SK-N-SH (cell line): ENCODE data around the gene SDK1. TPM values are rescaled to one million over a fixed set of nuclear protein-coding genes. Genes with fewer than 3 reads are reported as not detected.

Experiments used
- CTCF ChIA-PET: fragments of 300-600, 350-600 bp; formaldehyde crosslinking; extraction: SDS; loops from one replicate; lab custom pipeline; 2021; lab: Yijun Ruan, JAX
- POLR2A ChIA-PET: fragments of 350-600 bp; sonication (Branson Sonifier 250); formaldehyde crosslinking; extraction: SDS; loops from one replicate; lab custom pipeline; 2020; ENCODE audit warnings: antibody characterized with exemption, inconsistent platforms; lab: Yijun Ruan, JAX
- DNase-seq: peaks from one replicate; pipeline ENCODE4 v3.0.0; 2012
- H2AFZ ChIP-seq: fragments of 200-600 bp; sonication (generic); 2 replicates; pipeline ENCODE4 v1.8.1; 2016; ENCODE audit warnings: antibody characterized with exemption, mild to moderate bottlenecking, low read depth
- H3F3A ChIP-seq: fragments of 200-600 bp; sonication (generic); replicated peaks from 2 replicates; pipeline ENCODE3; 2016; ENCODE audit warnings: antibody characterized with exemption, mild to moderate bottlenecking; ENCODE audit not compliant: insufficient read depth
- H3K27ac ChIP-seq, 2 experiments: fragments of 200-500 bp in 1 of 2; fragments of 200-600 bp in 1 of 2; sonication (Bioruptor generic) in 1 of 2; sonication (generic), shearing (Covaris generic) in 1 of 2; 2 replicates each; pipeline versions ENCODE4 v1.5.1 to v1.6.1; 2014 to 2016; ENCODE audit warnings: low read depth in 2 of 2, inconsistent platforms in 1 of 2, low read length in 1 of 2, mild to moderate bottlenecking in 1 of 2, mixed read lengths in 1 of 2
- H3K27me3 ChIP-seq: fragments of 200-600 bp; sonication (generic), shearing (Covaris generic); 2 replicates; pipeline ENCODE4 v1.6.1; 2016; ENCODE audit warnings: mixed run types; ENCODE audit not compliant: insufficient read depth
- H3K36me3 ChIP-seq, 2 experiments: fragments of 200-500 bp in 1 of 2; fragments of 200-600 bp in 1 of 2; sonication (Bioruptor generic) in 1 of 2; sonication (generic) in 1 of 2; replicated peaks in 1 of 2; 2 replicates each; pipeline versions ENCODE3 to v1.5.1; 2014 to 2016; ENCODE audit warnings: low read length in 1 of 2, mild to moderate bottlenecking in 1 of 2; ENCODE audit not compliant: insufficient read depth in 2 of 2, control insufficient read depth in 1 of 2
- H3K4me1 ChIP-seq, 2 experiments: fragments of 200-500 bp in 1 of 2; fragments of 200-600 bp in 1 of 2; sonication (Bioruptor generic) in 1 of 2; sonication (generic), shearing (Covaris generic) in 1 of 2; 2 replicates each; pipeline versions ENCODE4 v1.5.1 to v1.6.1; 2014 to 2016; ENCODE audit warnings: low read depth in 1 of 2, low read length in 1 of 2, mixed run types in 1 of 2; ENCODE audit not compliant: insufficient read depth in 2 of 2, control insufficient read depth in 1 of 2
- H3K4me2 ChIP-seq: fragments of 200-600 bp; sonication (generic), shearing (Covaris generic); 2 replicates; pipeline ENCODE4 v1.6.1; 2017; ENCODE audit warnings: mixed run types
- H3K4me3 ChIP-seq, 2 experiments: fragments of 200-500 bp in 1 of 2; fragments of 200-600 bp in 1 of 2; sonication (Bioruptor generic) in 1 of 2; sonication (generic), shearing (Covaris generic) in 1 of 2; 2 replicates each; pipeline versions ENCODE4 v1.5.1 to v1.8.1; 2014 to 2016; ENCODE audit warnings: low read depth in 2 of 2, inconsistent platforms in 1 of 2, low read length in 1 of 2, mild to moderate bottlenecking in 1 of 2, mixed read lengths in 1 of 2, moderate library complexity in 1 of 2
- H3K79me2 ChIP-seq: fragments of 200-600 bp; sonication (generic); 2 replicates; pipeline ENCODE4 v1.8.1; 2017; ENCODE audit warnings: mild to moderate bottlenecking; ENCODE audit not compliant: insufficient read depth
- H3K9ac ChIP-seq: fragments of 200-600 bp; sonication (generic); 2 replicates; pipeline ENCODE4 v1.6.1; 2017; ENCODE audit warnings: mixed run types
- H3K9me2 ChIP-seq: fragments of 200-600 bp; sonication (generic); 2 replicates; pipeline ENCODE4 v1.6.1; 2017; ENCODE audit warnings: mixed run types
- H3K9me3 ChIP-seq: fragments of 200-600 bp; sonication (generic); 2 replicates; pipeline ENCODE4 v1.6.1; 2017; ENCODE audit warnings: mixed run types, mild to moderate bottlenecking, moderate library complexity
- H4K20me1 ChIP-seq: fragments of 200-600 bp; sonication (generic); 2 replicates; pipeline ENCODE4 v1.6.1; 2017; ENCODE audit warnings: mild to moderate bottlenecking, mixed run types; ENCODE audit not compliant: insufficient read depth
- CTCF ChIP-seq: fragments of 200-600 bp; sonication (generic); IDR thresholded peaks from 2 replicates; pipeline ENCODE4 v1.6.1; 2017; ENCODE audit warnings: antibody characterized with exemption, mild to moderate bottlenecking, moderate library complexity
- ELF1 ChIP-seq: IDR thresholded peaks from 2 replicates; pipeline ENCODE4 v1.4.0; 2012
- EZH2phosphoT487 ChIP-seq: fragments of 200-600 bp; sonication (generic); IDR thresholded peaks from 2 replicates; pipeline ENCODE4 v1.6.1; 2017; ENCODE audit warnings: low read depth, mixed run types, mild to moderate bottlenecking, antibody characterized with exemption, moderate library complexity, borderline replicate concordance
- FOXJ3 ChIP-seq: sonication (generic); formaldehyde crosslinking; IDR thresholded peaks from 2 replicates; pipeline ENCODE4 v1.5.1; 2020; ENCODE audit warnings: mild to moderate bottlenecking, missing genetic modification reagents
- GATA2 ChIP-seq: sonication (generic); formaldehyde crosslinking; IDR thresholded peaks from 2 replicates; pipeline ENCODE4 v1.5.0; 2020; ENCODE audit warnings: mild to moderate bottlenecking, missing genetic modification reagents
- MAX ChIP-seq: IDR thresholded peaks from 2 replicates; pipeline ENCODE4 v1.4.0; 2012; ENCODE audit warnings: low read depth
- MEF2A ChIP-seq: IDR thresholded peaks from 2 replicates; pipeline ENCODE4 v1.4.0; 2012; ENCODE audit warnings: low read depth, borderline replicate concordance
- MXI1 ChIP-seq: IDR thresholded peaks from 2 replicates; pipeline ENCODE4 v1.6.1; 2012; ENCODE audit warnings: mild to moderate bottlenecking, low read depth, low read length, improper control_type of control experiment
- NRF1 ChIP-seq: IDR thresholded peaks from 2 replicates; pipeline ENCODE4 v1.6.1; 2012; ENCODE audit warnings: low read depth, mild to moderate bottlenecking, low read length
- POLR2AphosphoS5 ChIP-seq: IDR thresholded peaks from 2 replicates; pipeline ENCODE4 v1.6.1; 2012; ENCODE audit warnings: low read depth, low read length
- RCOR1 ChIP-seq: fragments of 150-350 bp; IDR thresholded peaks from 2 replicates; pipeline ENCODE4 v1.6.1; 2017; ENCODE audit warnings: antibody characterized with exemption, low read length
- RFX5 ChIP-seq: IDR thresholded peaks from 2 replicates; pipeline ENCODE4 v1.6.1; 2012; ENCODE audit warnings: mild to moderate bottlenecking, improper control_type of control experiment, low read length
- SIN3A ChIP-seq: IDR thresholded peaks from 2 replicates; pipeline ENCODE4 v1.6.1; 2012; ENCODE audit warnings: low read depth, mild to moderate bottlenecking, low read length, moderate library complexity, borderline replicate concordance
- SMC3 ChIP-seq: IDR thresholded peaks from 2 replicates; pipeline ENCODE4 v1.6.1; 2012; ENCODE audit warnings: low read depth, low read length, improper control_type of control experiment
- TEAD4 ChIP-seq: IDR thresholded peaks from 2 replicates; pipeline ENCODE4 v1.4.0; 2012; ENCODE audit warnings: mild to moderate bottlenecking, borderline replicate concordance; ENCODE audit not compliant: insufficient read depth
- USF1 ChIP-seq: IDR thresholded peaks from 2 replicates; pipeline ENCODE4 v1.4.0; 2012; ENCODE audit warnings: low read depth, borderline replicate concordance
- YY1 ChIP-seq: IDR thresholded peaks from 2 replicates; pipeline ENCODE4 v1.4.0; 2012; ENCODE audit warnings: low read depth, mild to moderate bottlenecking
- WGBS: methylation state at CpG from one replicate; pipeline ENCODE4 v1.1.6; 2017; ENCODE audit warnings: low lambda C conversion rate; 5-methylcytosine and 5-hydroxymethylcytosine counted together
- polyA plus RNA-seq, 3 experiments: library from polyadenylated mRNA; depleted of rRNA; stranded (reverse); fragments of >200 nt; gene quantifications; 2 replicates each; pipeline ENCODE4 v1.2.3, GENCODE V29; 2012

Gene SDK1
- polyA plus RNA-seq, 1 of the 3 experiments (the other 2 are of a cell fraction): 1.2 TPM

GRCh38 chr7:3318874-3319273 is 17.8 kb downstream of the SDK1 start:
- ChIA-PET POLR2A (no interaction called here), CTCF (interaction anchor here (0.9 to 2.0 kb wide), 3 partner anchors 10 to 18 kb away, joined by 4 to 8 read pairs (median 5); partner anchors contain the start of gene SDK1)
- 44% methylated on average over 4 of the region's 4 CpGs for WGBS
- no peaks in the 10 kb centered on the region for H3F3A ChIP-seq
- no peaks in the 10 kb centered on the region for H3K9me3 ChIP-seq
- DNase-seq: no peak
- no peaks in the 10 kb centered on the region for H3K27me3 ChIP-seq
- H3K79me2 ChIP-seq: no peaks in the 10 kb centered on the region
- H4K20me1 ChIP-seq: no peaks in the 10 kb centered on the region
- H3K4me2 ChIP-seq: no peak overlapping the region
- H2AFZ ChIP-seq: no peak overlapping the region
- no peaks in the 10 kb centered on the region; a peak in 1 of 4 replicates for H3K4me1 ChIP-seq
- TF ChIP-seq RFX5: no peak
- no peak for TF ChIP-seq EZH2phosphoT487
- no peak for TF ChIP-seq RCOR1
- TF ChIP-seq GATA2 (CRISPR knock-in tag): no peak
- TF ChIP-seq MAX: no peak
- no peak for TF ChIP-seq NRF1
- no peak for TF ChIP-seq ELF1
- H3K27ac ChIP-seq: no peak overlapping the region
- H3K9me2 ChIP-seq: no peaks in the 10 kb centered on the region
- no peak overlapping the region for H3K4me3 ChIP-seq
- no peak overlapping the region for H3K9ac ChIP-seq
- H3K36me3 ChIP-seq: no peaks in the 10 kb centered on the region

GRCh38 chr7:3321206-3321605 is 20.2 kb downstream of the SDK1 start:
- Histone ChIP-seq H2AFZ (no peak overlapping the region), H3K27me3 (no peaks in the 10 kb centered on the region), H3K9me3 (no peaks in the 10 kb centered on the region), H3K4me1 (no peaks in the 10 kb centered on the region; a peak in 1 of 4 replicates), H3K79me2 (no peaks in the 10 kb centered on the region), H3K4me3 (no peak overlapping the region), H4K20me1 (no peaks in the 10 kb centered on the region), H3K36me3 (no peaks in the 10 kb centered on the region), H3K9me2 (no peaks in the 10 kb centered on the region), H3K4me2 (no peak overlapping the region), H3F3A (no peaks in the 10 kb centered on the region), H3K9ac (no peak overlapping the region), H3K27ac (no peak overlapping the region)
- WGBS: 39% methylated on average over 4 of the region's 4 CpGs
- ChIA-PET CTCF (interaction anchor here (1.1 to 2.4 kb wide), 2 partner anchors 17 to 18 kb away, joined by 3 to 8 read pairs; no protein-coding TSS in a partner anchor), POLR2A (interaction anchor here (0.5 kb wide), 1 partner anchor 312 kb away, joined by 3 read pairs; no protein-coding TSS in a partner anchor)
- DNase-seq: no peak
- TF ChIP-seq CTCF (no peak), FOXJ3 (CRISPR knock-in tag) (no peak), MXI1 (no peak), MAX (no peak), YY1 (no peak), USF1 (no peak), TEAD4 (no peak), POLR2AphosphoS5 (no peak), NRF1 (no peak), SMC3 (no peak), SIN3A (no peak), MEF2A (no peak)
